WTC11 (cell line): ENCODE measurements around the gene RREB1. TPM values are rescaled to one million over a fixed set of nuclear protein-coding genes. Genes with fewer than 3 reads are reported as not detected.

Experiments used
- ATAC-seq: fragments of 200-7000 bp; cut with Tn5 transposase; 2 replicates; pipeline ENCODE4 v1.10.0; 2021; ENCODE audit warnings: mild to moderate bottlenecking, moderate library complexity
- CTCF ChIA-PET: fragments of 300-600 bp; sonication (Branson Sonifier 250); formaldehyde crosslinking; loops from one replicate; lab custom pipeline; 2021; ENCODE audit warnings: antibody characterized with exemption; lab: Charles Lee
- POLR2A ChIA-PET: fragments of 350-600 bp; sonication (Branson Sonifier 250); formaldehyde crosslinking; loops from one replicate; lab custom pipeline; 2021; ENCODE audit warnings: antibody characterized with exemption; lab: Charles Lee
- DNase-seq: peaks from one replicate; pipeline ENCODE4 v3.0.0; 2021; ENCODE audit warnings: low spot score
- H3K27ac Mint-ChIP-seq: 2 replicates; pipeline ENCODE4 v1.8.0; 2021; ENCODE audit warnings: mixed read lengths
- H3K27me3 Mint-ChIP-seq: 2 replicates; pipeline ENCODE4 v1.8.0; 2021; ENCODE audit warnings: low read depth, mild to moderate bottlenecking, moderate library complexity, mixed read lengths
- H3K36me3 Mint-ChIP-seq: 2 replicates; pipeline ENCODE4 v1.8.0; 2021; ENCODE audit warnings: mixed read lengths
- H3K4me1 Mint-ChIP-seq: 2 replicates; pipeline ENCODE4 v1.8.0; 2022; ENCODE audit warnings: mixed read lengths
- H3K4me3 Mint-ChIP-seq: 2 replicates; pipeline ENCODE4 v1.8.0; 2021; ENCODE audit warnings: mild to moderate bottlenecking, moderate library complexity, mixed read lengths
- H3K9me3 Mint-ChIP-seq: 2 replicates; pipeline ENCODE4 v1.8.0; 2021; ENCODE audit warnings: mixed read lengths
- AR ChIP-seq: fragments of 250-450 bp; sonication (Bioruptor Pico); IDR thresholded peaks from 2 replicates; pipeline ENCODE4 v1.9.0; 2021; ENCODE audit warnings: mild to moderate bottlenecking
- ATF2 ChIP-seq: sonication (generic); formaldehyde crosslinking; IDR thresholded peaks from 2 replicates; pipeline ENCODE4 v1.8.1; 2022; ENCODE audit warnings: low read depth, missing genetic modification reagents, borderline replicate concordance
- ATF3 ChIP-seq: sonication (generic); formaldehyde crosslinking; conservative IDR thresholded peaks from 2 replicates; pipeline ENCODE4 v1.8.1; 2022; ENCODE audit warnings: mild to moderate bottlenecking, missing genetic modification reagents
- ATF6 ChIP-seq: sonication (generic); formaldehyde crosslinking; IDR thresholded peaks from 2 replicates; pipeline ENCODE4 v1.8.1; 2023; ENCODE audit warnings: mild to moderate bottlenecking, missing genetic modification reagents
- CREB1 ChIP-seq: sonication (generic); formaldehyde crosslinking; IDR thresholded peaks from 2 replicates; pipeline ENCODE4 v1.8.0; 2023; ENCODE audit warnings: mild to moderate bottlenecking, missing genetic modification reagents
- CREM ChIP-seq: sonication (generic); formaldehyde crosslinking; IDR thresholded peaks from 2 replicates; pipeline ENCODE4 v1.8.1; 2022; ENCODE audit warnings: mild to moderate bottlenecking, missing genetic modification reagents, moderate library complexity
- HMGA2 ChIP-seq: fragments of 250-450 bp; sonication (Bioruptor Pico); IDR thresholded peaks from 2 replicates; pipeline ENCODE4 v1.4.0; 2021; ENCODE audit warnings: mild to moderate bottlenecking, moderate library complexity
- NR2C2 ChIP-seq: sonication (generic); formaldehyde crosslinking; IDR thresholded peaks from 2 replicates; pipeline ENCODE4 v1.8.0; 2022; ENCODE audit warnings: mild to moderate bottlenecking, missing genetic modification reagents
- OVOL2 ChIP-seq: fragments of 250-450 bp; sonication (Bioruptor Pico); IDR thresholded peaks from 2 replicates; pipeline ENCODE4 v1.9.0; 2021; ENCODE audit warnings: mild to moderate bottlenecking, borderline replicate concordance
- PRDM15 ChIP-seq: sonication (generic); formaldehyde crosslinking; IDR thresholded peaks from 2 replicates; pipeline ENCODE4 v1.8.0; 2022; ENCODE audit warnings: missing genetic modification reagents
- PREB ChIP-seq: sonication (generic); formaldehyde crosslinking; IDR thresholded peaks from 2 replicates; pipeline ENCODE4 v1.8.1; 2022; ENCODE audit warnings: mild to moderate bottlenecking, missing genetic modification reagents, moderate library complexity, borderline replicate concordance
- RORB ChIP-seq: fragments of 250-450 bp; sonication (Bioruptor Pico); IDR thresholded peaks from 2 replicates; pipeline ENCODE4 v1.9.0; 2021; ENCODE audit warnings: mild to moderate bottlenecking
- STAT6 ChIP-seq: sonication (generic); formaldehyde crosslinking; conservative IDR thresholded peaks from 2 replicates; pipeline ENCODE4 v1.8.1; 2023; ENCODE audit warnings: mild to moderate bottlenecking, low read depth, missing genetic modification reagents, moderate library complexity
- USF2 ChIP-seq: sonication (generic); formaldehyde crosslinking; IDR thresholded peaks from 2 replicates; pipeline ENCODE4 v1.8.1; 2023; ENCODE audit warnings: mild to moderate bottlenecking, missing genetic modification reagents, moderate library complexity
- ZBTB21 ChIP-seq: sonication (generic); formaldehyde crosslinking; IDR thresholded peaks from 2 replicates; pipeline ENCODE4 v1.8.1; 2023; ENCODE audit warnings: mild to moderate bottlenecking, missing genetic modification reagents, borderline replicate concordance
- ZMAT4 ChIP-seq: fragments of 250-450 bp; sonication (Bioruptor Pico); IDR thresholded peaks from 2 replicates; pipeline ENCODE4 v1.9.0; 2021; ENCODE audit warnings: mild to moderate bottlenecking
- ZNF263 ChIP-seq: sonication (generic); formaldehyde crosslinking; IDR thresholded peaks from 2 replicates; pipeline ENCODE4 v1.8.1; 2022; ENCODE audit warnings: low read depth, mild to moderate bottlenecking, moderate library complexity, missing genetic modification reagents
- ZNF317 ChIP-seq: sonication (generic); formaldehyde crosslinking; IDR thresholded peaks from 2 replicates; pipeline ENCODE4 v1.8.1; 2023; ENCODE audit warnings: low read depth, mild to moderate bottlenecking, moderate library complexity, missing genetic modification reagents, borderline replicate concordance
- total RNA-seq: library from RNA; stranded (reverse); gene quantifications from 3 replicates; pipeline ENCODE4 v1.2.3, GENCODE V29; 2021

Gene RREB1
- total RNA-seq, 1 experiment from 2014 or later, result 38.5 TPM

GRCh38 chr6:7142918-7143475, 35.2 kb downstream of the RREB1 start:
- H3K4me1 Mint-ChIP-seq, result peaks cover 79% of the 10 kb centered on the region
- no peak for DNase-seq
- no peak for ATAC-seq
- ChIA-PET CTCF (no interaction called here), POLR2A (no interaction called here)
- H3K27me3 Mint-ChIP-seq, result no peaks in the 10 kb centered on the region
- no peaks in the 10 kb centered on the region for H3K36me3 Mint-ChIP-seq
- H3K27ac Mint-ChIP-seq, result peak overlapping the region; percentile 79
- TF ChIP-seq OVOL2 (CRISPR knock-in tag), result no peak
- no peak for TF ChIP-seq USF2 (CRISPR knock-in tag)
- H3K4me3 Mint-ChIP-seq, result no peak overlapping the region
- no peaks in the 10 kb centered on the region for H3K9me3 Mint-ChIP-seq

GRCh38 chr6:7143476-7143974, 35.8 kb downstream of the RREB1 start:
- ChIA-PET POLR2A (no interaction called here), CTCF (no interaction called here)
- Mint-ChIP-seq H3K4me1 (peaks cover 79% of the 10 kb centered on the region), H3K36me3 (no peaks in the 10 kb centered on the region), H3K27me3 (no peaks in the 10 kb centered on the region), H3K4me3 (no peak overlapping the region), H3K27ac (peak overlapping the region; percentile 79), H3K9me3 (no peaks in the 10 kb centered on the region)
- DNase-seq, result no peak
- ATAC-seq, result no peak
- TF ChIP-seq ATF3 (CRISPR knock-in tag) (no peak), ATF2 (no peak), ATF6 (CRISPR knock-in tag) (no peak), AR (no peak), ZBTB21 (CRISPR knock-in tag) (no peak), STAT6 (CRISPR knock-in tag) (no peak), HMGA2 (CRISPR knock-in tag) (no peak), PRDM15 (CRISPR knock-in tag) (no peak), ZMAT4 (CRISPR knock-in tag) (no peak), CREM (CRISPR knock-in tag) (no peak), RORB (CRISPR knock-in tag) (no peak), CREB1 (CRISPR knock-in tag) (no peak), NR2C2 (CRISPR knock-in tag) (no peak), ZNF317 (CRISPR knock-in tag) (no peak), PREB (CRISPR knock-in tag) (no peak), ZNF263 (CRISPR knock-in tag) (no peak)
